Measurements from ENCODE around the gene CCDC138.
"Not testable (repeated sequence)": the region's sequence is repeated elsewhere in the genome, so short reads cannot be mapped to it uniquely, and the experiment has no call there.

Gene CCDC138

GRCh38 chr2:108786354-108787215, at the start of gene CCDC138:
TSS of gene CCDC138 (plus strand) at chr2:108786771. CDS start at chr2:108786823, 52 bp downstream.
- DNase-seq, result peak; percentile 87

GRCh38 chr2:108757973-108758372, 28.6 kb upstream of the CCDC138 start:
- DNase-seq, result not testable (repeated sequence)

GRCh38 chr2:108762618-108763017, 24.0 kb upstream of the CCDC138 start:
- not testable (repeated sequence) for DNase-seq

- not testable (repeated sequence) for DNase-seq
Observed at GRCh38 chr2:108766671-108767070, 19.9 kb upstream of the CCDC138 start.

GRCh38 chr2:108767859-108768258, 18.7 kb upstream of the CCDC138 start:
- DNase-seq, result not testable (repeated sequence)

- DNase-seq, result no peak
Observed at GRCh38 chr2:108776475-108776874, 10.1 kb upstream of the CCDC138 start.

GRCh38 chr2:108778857-108779256, 7.7 kb upstream of the CCDC138 start:
- DNase-seq, result no peak

GRCh38 chr2:108786008-108786353, 590 bp upstream of the CCDC138 start:
- no peak for DNase-seq

- no peak for DNase-seq
Observed at GRCh38 chr2:108787216-108787541, 608 bp downstream of the CCDC138 start.

- DNase-seq, result no peak
Observed at GRCh38 chr2:108803045-108803736, 16.6 kb downstream of the CCDC138 start.

GRCh38 chr2:108805032-108805431, 18.5 kb downstream of the CCDC138 start:
- no peak for DNase-seq

GRCh38 chr2:108805782-108806181, 19.2 kb downstream of the CCDC138 start:
- no peak for DNase-seq

GRCh38 chr2:108806371-108807113, 20.0 kb downstream of the CCDC138 start:
- DNase-seq, result no peak

- no peak for DNase-seq
Observed at GRCh38 chr2:108809936-108810335, 23.4 kb downstream of the CCDC138 start.

- DNase-seq, result no peak
Observed at GRCh38 chr2:108810993-108811957, 24.7 kb downstream of the CCDC138 start.

- DNase-seq, result no peak
Observed at GRCh38 chr2:108813732-108814131, 27.2 kb downstream of the CCDC138 start.

- DNase-seq, result no peak
Observed at GRCh38 chr2:108820482-108820881, 33.9 kb downstream of the CCDC138 start.

GRCh38 chr2:108823286-108823685, 36.7 kb downstream of the CCDC138 start:
- no peak for DNase-seq

GRCh38 chr2:108824316-108825070, 37.9 kb downstream of the CCDC138 start:
- no peak for DNase-seq

- DNase-seq, result no peak
Observed at GRCh38 chr2:108825254-108825653, 38.7 kb downstream of the CCDC138 start.

- DNase-seq, result no peak
Observed at GRCh38 chr2:108825736-108826135, 39.2 kb downstream of the CCDC138 start.

Data from DMS79 treated with DMSO at 0.1 percent for 48 hours (cell line).